ENCODE results near the gene SLTM.
"Not testable (repeated sequence)": the region's sequence is repeated elsewhere in the genome, so short reads cannot be mapped to it uniquely, and the experiment has no call there.

SLTM gene

GRCh38 chr15:58926823-58927222 lies 6.7 kb downstream of the SLTM start:
- no peak for DNase-seq

GRCh38 chr15:58924327-58924726 lies 9.2 kb downstream of the SLTM start:
- no peak for DNase-seq

DNA sequence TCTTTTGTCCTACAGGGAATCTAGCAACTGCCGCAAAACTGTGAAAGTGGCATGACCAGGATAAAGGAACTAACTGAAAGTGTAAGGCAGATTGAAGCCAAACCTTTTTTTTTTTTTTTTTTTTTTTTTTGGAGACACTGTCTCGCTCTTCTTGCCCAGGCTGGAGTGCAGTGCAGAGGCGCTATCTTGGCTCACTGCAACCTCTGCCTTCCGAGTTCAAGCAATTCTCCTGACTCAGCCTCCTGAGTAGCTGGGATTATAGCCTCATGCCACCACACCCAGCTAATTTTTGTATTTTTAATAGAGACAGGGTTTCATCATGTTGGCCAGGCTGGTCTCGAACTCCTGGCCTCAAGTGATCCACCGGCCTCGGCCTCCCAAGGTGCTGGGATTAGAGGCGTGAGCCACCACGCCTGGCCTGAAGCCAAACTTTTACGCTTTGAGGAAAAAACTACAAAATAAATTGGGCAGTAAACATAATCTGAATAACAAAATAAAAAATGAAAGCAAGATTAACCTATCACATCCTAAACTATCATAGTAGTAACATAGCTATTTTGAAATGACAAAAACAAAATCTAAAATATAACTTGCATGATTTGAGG lies 9.7 kb downstream of the SLTM start:
- DNase-seq: no peak

- DNase-seq: no peak
These were observed 10.2 kb downstream of the SLTM start for GRCh38 chr15:58923284-58923683.

DNA sequence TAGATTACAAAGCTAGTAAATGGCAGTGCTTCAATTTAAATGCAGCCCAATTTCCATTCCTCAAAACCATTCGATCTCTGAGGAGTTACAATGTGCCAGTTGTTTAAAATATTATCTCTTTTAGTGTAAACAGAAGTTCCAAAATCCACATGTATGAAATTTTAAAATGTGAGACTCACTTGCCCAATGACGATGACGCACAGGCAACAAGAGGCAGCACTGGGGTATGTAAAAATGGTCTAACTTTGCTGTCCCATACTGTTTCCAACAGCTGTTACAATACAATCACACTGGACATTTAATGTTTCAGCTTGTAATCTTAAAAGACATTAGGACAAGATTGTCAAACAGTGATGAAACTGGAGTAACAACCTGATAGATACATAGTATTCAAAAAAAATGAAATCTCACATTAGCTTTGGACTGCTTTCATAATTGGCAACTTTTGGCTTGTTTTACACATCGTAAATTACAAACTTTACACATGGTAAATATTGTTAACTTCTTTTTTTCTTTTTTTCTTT lies 12.2 kb downstream of the SLTM start:
- DNase-seq: no peak

- not testable (repeated sequence) for DNase-seq
These were observed 13.0 kb downstream of the SLTM start for GRCh38 chr15:58920447-58920846.

DNA sequence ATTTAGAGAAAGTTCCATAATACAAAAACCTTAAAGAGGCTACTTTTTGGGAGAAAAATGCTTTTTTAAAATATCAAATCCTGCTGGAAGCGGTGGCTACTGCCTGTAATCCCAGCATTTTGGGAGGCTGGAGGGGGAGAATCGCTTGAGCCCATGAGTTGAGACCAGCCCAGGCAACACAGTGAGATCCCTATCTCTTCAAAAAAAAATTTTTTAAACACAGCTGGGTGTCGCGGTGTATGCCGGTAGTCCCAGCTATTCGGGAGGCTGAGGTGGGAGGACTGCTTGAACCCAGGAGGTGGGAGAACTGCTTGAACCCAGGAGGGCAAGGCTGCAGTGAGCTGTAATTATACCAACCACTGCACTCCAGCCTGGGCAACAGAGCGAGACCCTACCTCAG lies 14.2 kb downstream of the SLTM start:
- no peak for DNase-seq

GRCh38 chr15:58918239-58918638 lies 15.2 kb downstream of the SLTM start:
- DNase-seq: no peak

- not testable (repeated sequence) for DNase-seq
These were observed 15.8 kb downstream of the SLTM start for GRCh38 chr15:58917613-58918129.

- no peak for DNase-seq
These were observed 16.5 kb downstream of the SLTM start for GRCh38 chr15:58916962-58917361.

- no peak for DNase-seq
These were observed 23.0 kb downstream of the SLTM start for GRCh38 chr15:58910456-58910855.

GRCh38 chr15:58909616-58910015 lies 23.9 kb downstream of the SLTM start:
- DNase-seq: no peak

- no peak for DNase-seq
These were observed 24.7 kb downstream of the SLTM start for GRCh38 chr15:58908550-58909309.

DNA sequence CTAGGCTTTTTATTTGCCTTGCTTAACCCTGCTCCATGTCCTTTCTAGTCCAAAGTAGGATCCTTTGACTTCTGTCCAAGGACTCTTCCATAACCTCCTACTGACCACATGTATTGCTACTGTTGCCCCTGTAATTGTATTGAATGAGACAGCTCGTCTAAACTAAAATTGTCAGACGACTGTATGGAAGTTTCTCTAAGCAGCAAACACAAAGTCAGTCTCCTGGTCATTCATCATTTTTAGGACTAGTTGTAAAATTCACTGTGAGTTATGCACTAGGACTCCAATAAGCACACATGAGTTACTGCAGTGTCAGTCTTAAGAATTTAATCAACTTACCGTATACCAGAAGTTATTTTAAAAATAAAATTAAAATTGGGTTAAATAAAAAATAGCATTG lies 32.8 kb downstream of the SLTM start:
- DNase-seq: no peak

- DNase-seq: no peak
These were observed 35.3 kb downstream of the SLTM start for GRCh38 chr15:58898150-58898680.

DNA sequence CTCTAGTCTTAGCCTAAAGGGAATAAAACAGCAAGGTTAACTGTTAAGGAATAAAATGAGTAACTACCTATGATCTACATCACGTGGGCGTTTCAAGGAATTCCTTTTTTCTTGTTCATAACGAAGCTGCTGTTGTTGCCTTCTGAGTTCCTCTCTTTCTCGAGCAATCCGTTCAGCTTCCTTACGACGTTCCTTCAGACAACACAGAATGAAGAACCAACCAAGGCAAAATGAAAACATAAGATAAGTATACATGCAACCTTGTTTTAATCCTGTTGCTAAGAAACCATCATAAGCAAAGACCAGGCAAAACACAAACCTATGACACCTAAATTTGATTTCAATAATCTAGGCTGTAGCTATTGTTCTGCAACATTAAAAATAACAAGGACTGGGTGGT lies 44.1 kb downstream of the SLTM start:
- DNase-seq: no peak

- DNase-seq: no peak
These were observed 46.6 kb downstream of the SLTM start for GRCh38 chr15:58886921-58887320.

DNA sequence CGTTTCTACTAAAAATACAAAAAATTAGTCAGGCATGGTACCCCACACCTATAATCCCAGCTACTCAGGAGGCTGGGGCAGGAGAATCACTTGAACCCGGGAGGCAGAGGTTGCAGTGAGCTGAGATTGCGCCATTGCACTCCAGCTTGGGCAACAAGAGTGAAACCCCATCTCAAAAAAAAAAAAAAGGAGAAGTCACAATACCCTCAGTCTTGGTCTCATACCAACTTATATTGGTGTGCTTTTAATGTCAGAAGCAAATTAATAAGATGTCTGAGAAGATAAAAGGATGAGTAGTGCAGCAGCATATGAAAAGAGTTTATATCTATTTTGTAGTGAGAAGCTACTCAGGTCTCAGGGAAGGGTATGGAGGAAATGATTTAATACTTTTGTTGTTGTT lies 49.6 kb downstream of the SLTM start:
- not testable (repeated sequence) for DNase-seq

DNA sequence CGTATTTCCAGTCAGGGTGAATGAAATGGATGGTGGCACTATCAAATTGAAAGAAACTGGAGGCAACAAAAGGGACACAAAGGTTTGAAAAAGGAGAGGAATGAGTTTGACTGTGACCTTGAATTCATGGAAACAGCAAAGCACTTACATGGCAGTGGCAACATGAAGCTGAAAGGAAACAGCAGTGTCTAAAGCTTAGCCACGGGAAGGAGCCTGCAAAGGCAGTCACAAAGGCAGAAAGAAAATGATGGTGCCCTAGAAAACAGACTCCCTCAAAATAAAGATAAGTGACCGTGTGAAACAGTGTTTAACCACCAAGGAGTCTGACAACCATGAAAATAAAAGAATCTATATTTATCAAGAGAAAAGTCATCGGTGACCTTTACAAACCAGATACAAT lies 51.2 kb downstream of the SLTM start:
- no peak for DNase-seq

DNA sequence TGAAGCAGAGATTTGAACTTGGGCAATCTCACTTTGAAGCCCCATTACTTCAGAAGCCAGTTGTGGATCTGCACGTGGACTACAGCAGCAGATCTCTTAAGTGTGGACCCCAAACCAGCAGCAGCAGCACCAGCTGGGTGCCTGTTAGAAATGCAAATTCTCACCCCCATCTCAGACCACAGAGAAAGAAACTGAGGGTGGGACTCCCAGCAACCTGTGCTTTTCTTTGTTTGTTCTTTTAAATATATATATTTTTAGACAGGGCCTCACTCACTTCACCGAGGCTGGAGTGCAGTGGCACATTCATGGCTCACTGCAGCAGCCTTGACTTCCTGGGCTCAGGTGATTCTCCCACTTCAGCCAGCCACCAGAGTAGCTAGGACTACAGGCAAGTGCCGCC lies 53.2 kb downstream of the SLTM start:
- no peak for DNase-seq

DNA sequence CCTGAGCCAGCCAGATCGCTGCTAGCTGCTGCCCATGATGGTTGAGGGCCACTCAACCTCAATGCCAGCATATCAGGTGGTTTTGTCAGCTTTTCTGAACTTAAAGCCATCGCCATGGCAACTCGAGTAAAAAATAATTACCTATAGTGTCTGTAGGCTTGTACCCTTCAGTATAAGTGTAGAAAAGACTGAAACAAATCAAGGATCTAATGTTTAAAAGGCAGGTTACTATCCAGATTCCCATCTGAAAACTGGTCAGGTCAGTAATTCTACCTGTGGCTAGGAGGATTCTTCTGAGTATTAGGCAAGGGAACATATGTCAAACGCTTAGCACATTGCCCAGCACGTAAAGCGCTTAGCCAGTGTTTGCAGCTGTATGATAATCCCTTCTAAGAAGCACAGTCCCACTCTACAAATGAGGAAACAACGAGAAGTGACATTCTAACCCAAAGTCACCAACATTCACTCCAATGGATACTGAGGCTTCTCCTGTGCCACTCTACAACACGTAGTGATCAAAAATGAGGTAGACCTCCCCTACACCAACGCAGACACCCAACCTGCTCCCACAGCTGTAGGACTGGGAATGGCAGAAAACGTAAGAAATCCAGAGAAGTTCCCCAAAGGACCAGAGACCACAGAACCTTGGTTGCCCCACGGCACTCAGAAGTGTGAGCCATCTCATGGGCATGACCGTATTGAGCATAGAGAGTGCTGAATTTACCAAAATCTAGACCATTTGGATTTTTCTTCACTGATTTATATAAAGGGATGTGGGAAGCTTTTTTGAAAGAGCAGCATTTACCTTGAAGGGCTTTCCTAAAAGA lies 55.3 kb downstream of the SLTM start:
- no peak for DNase-seq

GRCh38 chr15:58876306-58877106 lies 57.0 kb downstream of the SLTM start:
- DNase-seq: no peak
